Sigmoid colon (tissue), 3 donors: ENCODE results near the gene C1RL.

Source experiments
- CTCF ChIP-seq, 4 experiments: fragments of 450-650 bp in 3 of 4; fragments of 200-600 bp in 1 of 4; IDR thresholded peaks; one replicate each; pipeline ENCODE4 v1.5.1; 2016 to 2019; ENCODE audit warnings: antibody characterized with exemption in 4 of 4, mild to moderate bottlenecking in 3 of 4, moderate library complexity in 2 of 4
- POLR2A ChIP-seq, 2 donors: fragments of 450-650 bp; IDR thresholded peaks; one replicate each; pipeline ENCODE4 v1.6.1; 2016; ENCODE audit warnings: antibody characterized with exemption in 2 of 2, mild to moderate bottlenecking in 2 of 2, moderate library complexity in 2 of 2

- TF ChIP-seq CTCF (IDR thresholded peaks at IDR 0.05) (no peak), POLR2A (IDR thresholded peaks at IDR 0.05) (no peak)
Measured at GRCh38 chr12:7066596-7066995, 42.4 kb downstream of the C1RL start.
